ENCODE data around the gene RIMBP2.

DNA sequence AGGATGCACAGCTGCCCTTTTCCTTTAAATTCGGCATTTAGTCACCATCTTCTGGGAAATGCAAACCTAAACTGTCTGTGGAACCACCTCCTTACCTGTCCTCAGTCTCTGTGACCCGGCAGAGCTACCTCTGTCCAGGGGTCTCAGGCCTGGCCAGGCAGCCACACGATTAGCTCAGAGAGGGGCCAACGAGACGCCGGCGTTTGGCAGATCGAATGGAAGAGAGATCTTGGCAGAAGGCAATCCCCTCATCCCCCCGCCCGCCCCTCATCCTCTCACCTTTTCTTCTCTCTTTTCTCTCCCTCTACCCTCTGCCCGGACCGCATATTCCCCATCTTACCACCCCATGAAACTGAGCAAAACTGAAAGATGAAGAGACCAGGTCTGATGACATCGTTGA is 277.4 kb downstream of the RIMBP2 start:
- TF ChIP-seq TAF1 (IDR thresholded peaks at IDR 0.05; ENCODE audit: borderline replicate concordance, low read depth, low read length) (no peak), POLR2A (IDR thresholded peaks at IDR 0.05; ENCODE audit: low read depth, low read length) (no peak), POLR2AphosphoS5 (IDR thresholded peaks at IDR 0.05; ENCODE audit: low read depth, low read length) (no peak)

All from GM12892 (cell line).